Measurements from ENCODE around the gene PCDHAC2. TPM values are rescaled to one million over a fixed set of nuclear protein-coding genes. Genes with fewer than 3 reads are reported as not detected.

Gene PCDHAC2, protein sequence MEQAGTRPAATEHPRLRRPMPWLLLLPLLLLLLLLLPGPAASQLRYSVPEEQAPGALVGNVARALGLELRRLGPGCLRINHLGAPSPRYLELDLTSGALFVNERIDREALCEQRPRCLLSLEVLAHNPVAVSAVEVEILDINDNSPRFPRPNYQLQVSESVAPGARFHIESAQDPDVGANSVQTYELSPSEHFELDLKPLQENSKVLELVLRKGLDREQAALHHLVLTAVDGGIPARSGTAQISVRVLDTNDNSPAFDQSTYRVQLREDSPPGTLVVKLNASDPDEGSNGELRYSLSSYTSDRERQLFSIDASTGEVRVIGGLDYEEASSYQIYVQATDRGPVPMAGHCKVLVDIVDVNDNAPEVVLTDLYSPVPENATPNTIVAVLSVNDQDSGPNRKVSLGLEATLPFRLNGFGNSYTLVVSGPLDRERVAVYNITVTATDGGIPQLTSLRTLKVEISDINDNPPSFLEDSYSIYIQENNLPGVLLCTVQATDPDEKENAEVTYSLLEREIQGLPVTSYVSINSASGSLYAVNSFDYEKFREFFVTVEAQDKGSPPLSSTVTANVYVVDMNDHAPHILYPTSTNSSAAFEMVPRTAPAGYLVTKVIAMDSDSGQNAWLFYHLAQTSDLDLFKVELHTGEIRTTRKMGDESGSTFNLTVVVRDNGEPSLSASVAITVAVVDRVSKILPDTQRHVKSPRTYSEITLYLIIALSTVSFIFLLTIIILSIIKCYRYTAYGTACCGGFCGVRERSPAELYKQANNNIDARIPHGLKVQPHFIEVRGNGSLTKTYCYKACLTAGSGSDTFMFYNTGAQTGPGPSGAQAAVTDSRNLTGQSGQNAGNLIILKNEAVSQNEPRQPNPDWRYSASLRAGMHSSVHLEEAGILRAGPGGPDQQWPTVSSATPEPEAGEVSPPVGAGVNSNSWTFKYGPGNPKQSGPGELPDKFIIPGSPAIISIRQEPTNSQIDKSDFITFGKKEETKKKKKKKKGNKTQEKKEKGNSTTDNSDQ
- polyA plus RNA-seq, result 22.6 and 36.9 TPM in 2 replicates

GRCh38 chr5:140966293-140967225 lies at the start of gene PCDHAC2:
Gene PCDHAC2 (plus strand): TSS chr5:140966476. CDS start chr5:140966767, 291 bp downstream.

GRCh38 chr5:140925806-140926442 lies 40.4 kb upstream of the PCDHAC2 start, which contains the start of gene PCDHAC1:
Gene PCDHAC1 (plus strand): TSS chr5:140926299. CDS start chr5:140926893, 594 bp downstream.

Other genes starting within 250 kb of the PCDHAC2 start
- gene PCDHA1, start 180.3 kb upstream of the PCDHAC2 start, polyA plus RNA-seq, result 5.3 and 10.1 TPM in 2 replicates
- gene PCDHA2, start 171.6 kb upstream of the PCDHAC2 start, polyA plus RNA-seq, result not detected in 2 replicates
- 3.8 TPM in 1 of 2 replicates, not detected in the other for gene PCDHA3, start 165.4 kb upstream of the PCDHAC2 start, polyA plus RNA-seq
- 0.62 and 10.7 TPM in 2 replicates for gene PCDHA4, start 159.4 kb upstream of the PCDHAC2 start, polyA plus RNA-seq
- 1.5 and 6.3 TPM in 2 replicates for gene PCDHA5, start 144.9 kb upstream of the PCDHAC2 start, polyA plus RNA-seq
- gene PCDHA6, start 138.5 kb upstream of the PCDHAC2 start, polyA plus RNA-seq, result 4.0 and 5.4 TPM in 2 replicates
- gene PCDHA7, start 132.2 kb upstream of the PCDHAC2 start, polyA plus RNA-seq, result 0.39 and 0.71 TPM in 2 replicates
- gene PCDHA8, start 125.3 kb upstream of the PCDHAC2 start, polyA plus RNA-seq, result 1.4 TPM in 1 of 2 replicates, not detected in the other
- 0.07 and 0.16 TPM in 2 replicates for gene PCDHA9, start 118.1 kb upstream of the PCDHAC2 start, polyA plus RNA-seq
- gene PCDHA10, start 110.6 kb upstream of the PCDHAC2 start, polyA plus RNA-seq, result 13.4 and 23.1 TPM in 2 replicates
- 2.2 and 2.8 TPM in 2 replicates for gene PCDHA11, start 97.5 kb upstream of the PCDHAC2 start, polyA plus RNA-seq
- 1.1 and 1.2 TPM in 2 replicates for gene PCDHA12, start 91.2 kb upstream of the PCDHAC2 start, polyA plus RNA-seq
- gene PCDHA13, start 84.4 kb upstream of the PCDHAC2 start, polyA plus RNA-seq, result 12.7 and 31.9 TPM in 2 replicates
- gene PCDHAC1, start 40.2 kb upstream of the PCDHAC2 start, polyA plus RNA-seq, result 11.6 and 30.0 TPM in 2 replicates
- not detected in 2 replicates for gene PCDHB1, start 84.9 kb downstream of the PCDHAC2 start, polyA plus RNA-seq
- 4.7 and 8.3 TPM in 2 replicates for gene PCDHB2, start 128.1 kb downstream of the PCDHAC2 start, polyA plus RNA-seq
- gene PCDHB3, start 134.0 kb downstream of the PCDHAC2 start, polyA plus RNA-seq, result 3.7 and 7.5 TPM in 2 replicates
- 6.0 and 16.8 TPM in 2 replicates for gene PCDHB4, start 155.3 kb downstream of the PCDHAC2 start, polyA plus RNA-seq
- gene PCDHB5, start 168.7 kb downstream of the PCDHAC2 start, polyA plus RNA-seq, result 2.1 and 4.8 TPM in 2 replicates
- gene PCDHB6, start 183.6 kb downstream of the PCDHAC2 start, polyA plus RNA-seq, result 1.0 and 1.4 TPM in 2 replicates
- gene PCDHB7, start 206.2 kb downstream of the PCDHAC2 start, polyA plus RNA-seq, result 0.78 TPM in 1 of 2 replicates, not detected in the other
- not detected in 2 replicates for gene PCDHB8, start 211.3 kb downstream of the PCDHAC2 start, polyA plus RNA-seq
- 0.09 and 0.70 TPM in 2 replicates for gene PCDHB16, start 215.9 kb downstream of the PCDHAC2 start, polyA plus RNA-seq
- gene PCDHB9, start 220.7 kb downstream of the PCDHAC2 start, polyA plus RNA-seq, result 0.21 and 0.81 TPM in 2 replicates
- 1.2 and 3.6 TPM in 2 replicates for gene PCDHB10, start 225.9 kb downstream of the PCDHAC2 start, polyA plus RNA-seq
- 1.1 and 1.6 TPM in 2 replicates for gene PCDHB11, start 233.2 kb downstream of the PCDHAC2 start, polyA plus RNA-seq
- 2.6 and 2.8 TPM in 2 replicates for gene PCDHB12, start 242.2 kb downstream of the PCDHAC2 start, polyA plus RNA-seq
- gene PCDHB13, start 247.4 kb downstream of the PCDHAC2 start, polyA plus RNA-seq, result 2.0 and 5.2 TPM in 2 replicates